Stimulated activated naive CD8-positive, alpha-beta T cell treated with anti-CD3 and anti-CD28 coated beads, Interleukin-15, Interleukin-2, amounts not matched to agents 100 ng/mL and 50 ng/mL, for 24 hours (primary cell): Measurements from ENCODE around the gene GBF1.
A peak's percentile ranks its signal among the peaks of the same experiment; 100 is the strongest.

Source experiments
- H3K27ac Mint-ChIP-seq: one replicate; pipeline ENCODE4 v1.8.0; 2021; ENCODE audit warnings: mild to moderate bottlenecking, mixed read lengths
- H3K27me3 Mint-ChIP-seq: one replicate; pipeline ENCODE4 v1.8.0; 2021; ENCODE audit warnings: mixed read lengths
- H3K36me3 Mint-ChIP-seq: one replicate; pipeline ENCODE4 v1.8.0; 2021; ENCODE audit warnings: low read depth, mixed read lengths
- H3K4me1 Mint-ChIP-seq: one replicate; pipeline ENCODE4 v1.8.0; 2021; ENCODE audit warnings: low read depth, mixed read lengths
- H3K4me3 Mint-ChIP-seq: one replicate; pipeline ENCODE4 v1.8.0; 2021; ENCODE audit warnings: mild to moderate bottlenecking, mixed read lengths
- H3K9me3 Mint-ChIP-seq: one replicate; pipeline ENCODE4 v1.8.0; 2021; ENCODE audit warnings: mixed read lengths

GBF1 gene

DNA sequence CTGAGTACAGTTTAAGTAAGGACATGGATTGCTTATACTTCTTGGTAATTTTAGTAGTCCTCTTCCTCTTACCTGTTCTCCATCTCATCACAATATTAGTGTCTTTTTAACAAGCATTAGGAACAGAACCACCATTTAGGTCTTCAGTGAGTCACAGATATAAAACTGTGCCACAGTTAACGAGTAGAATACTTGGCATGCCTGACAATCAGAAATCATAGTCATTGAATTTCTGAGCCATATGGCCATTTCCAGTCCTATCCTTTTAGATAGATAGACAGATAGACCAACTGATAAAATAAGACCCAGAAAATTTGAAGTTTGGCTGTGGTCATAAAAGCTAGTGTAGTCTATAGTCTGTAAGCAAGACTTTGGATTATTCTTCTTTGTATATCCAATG is 71.1 kb downstream of the GBF1 start:
- peaks cover 39% of the 10 kb centered on the region for H3K4me1 Mint-ChIP-seq
- H3K27me3 Mint-ChIP-seq = no peaks in the 10 kb centered on the region
- H3K36me3 Mint-ChIP-seq = peaks cover 16% of the 10 kb centered on the region
- H3K9me3 Mint-ChIP-seq = no peaks in the 10 kb centered on the region
- H3K4me3 Mint-ChIP-seq = no peak overlapping the region
- no peak overlapping the region for H3K27ac Mint-ChIP-seq

DNA sequence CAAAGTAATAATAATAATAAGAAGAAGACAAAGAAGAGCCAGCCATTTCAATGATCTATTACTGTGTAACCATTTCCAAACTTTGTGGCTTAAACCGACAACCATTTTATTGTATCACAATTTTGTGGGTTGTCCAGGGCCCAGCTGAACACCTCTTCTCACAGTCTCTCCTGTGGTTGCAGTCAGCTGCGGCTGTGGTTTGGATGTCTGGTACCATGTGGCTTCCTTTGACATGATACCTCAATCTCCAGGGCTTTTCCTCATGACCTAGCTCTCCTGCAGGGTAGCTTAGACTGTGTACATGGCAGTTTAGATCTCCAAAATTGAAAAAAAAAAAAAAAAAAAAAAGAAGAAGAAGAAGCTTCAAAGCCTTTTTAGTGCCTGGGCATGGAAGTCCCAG is 77.6 kb downstream of the GBF1 start:
- peaks cover 35% of the 10 kb centered on the region for H3K4me1 Mint-ChIP-seq
- no peak overlapping the region for H3K27ac Mint-ChIP-seq
- H3K27me3 Mint-ChIP-seq = no peaks in the 10 kb centered on the region
- no peak overlapping the region for H3K4me3 Mint-ChIP-seq
- H3K9me3 Mint-ChIP-seq = no peaks in the 10 kb centered on the region
- peaks cover 4% of the 10 kb centered on the region for H3K36me3 Mint-ChIP-seq

DNA sequence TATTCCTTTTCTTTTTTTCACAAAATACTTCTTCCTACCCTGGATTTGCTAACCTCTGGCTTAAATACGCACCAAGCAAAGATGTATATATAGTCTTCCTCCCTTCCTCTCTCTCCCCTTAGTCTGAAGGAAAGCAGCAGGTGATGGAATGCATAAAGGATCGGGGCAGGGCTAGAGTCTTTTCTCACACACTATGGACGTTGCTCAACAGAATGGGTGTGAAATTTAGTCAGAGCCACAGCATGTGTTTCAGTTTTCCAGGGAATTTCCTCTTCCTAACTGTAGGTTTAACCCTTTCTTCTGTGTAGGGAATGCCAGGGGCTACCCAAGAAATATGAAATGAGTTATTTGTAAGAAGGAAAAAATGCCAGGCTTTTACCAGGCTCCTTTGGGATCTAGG is 78.7 kb downstream of the GBF1 start:
- Mint-ChIP-seq H3K9me3 (no peaks in the 10 kb centered on the region), H3K27me3 (no peaks in the 10 kb centered on the region), H3K4me3 (no peak overlapping the region), H3K27ac (no peak overlapping the region), H3K36me3 (peaks cover 4% of the 10 kb centered on the region), H3K4me1 (peaks cover 35% of the 10 kb centered on the region)

GRCh38 chr10:102326031-102326430 is 80.7 kb downstream of the GBF1 start:
- peaks cover 8% of the 10 kb centered on the region for H3K36me3 Mint-ChIP-seq
- H3K9me3 Mint-ChIP-seq = no peaks in the 10 kb centered on the region
- H3K4me1 Mint-ChIP-seq = peaks cover 25% of the 10 kb centered on the region
- no peaks in the 10 kb centered on the region for H3K27me3 Mint-ChIP-seq
- H3K27ac Mint-ChIP-seq = no peak overlapping the region
- no peak overlapping the region for H3K4me3 Mint-ChIP-seq

GRCh38 chr10:102327002-102327401 is 81.7 kb downstream of the GBF1 start:
- H3K27ac Mint-ChIP-seq = no peak overlapping the region
- no peaks in the 10 kb centered on the region for H3K27me3 Mint-ChIP-seq
- H3K36me3 Mint-ChIP-seq = peaks cover 14% of the 10 kb centered on the region
- H3K9me3 Mint-ChIP-seq = no peaks in the 10 kb centered on the region
- H3K4me3 Mint-ChIP-seq = no peak overlapping the region
- peaks cover 25% of the 10 kb centered on the region for H3K4me1 Mint-ChIP-seq

DNA sequence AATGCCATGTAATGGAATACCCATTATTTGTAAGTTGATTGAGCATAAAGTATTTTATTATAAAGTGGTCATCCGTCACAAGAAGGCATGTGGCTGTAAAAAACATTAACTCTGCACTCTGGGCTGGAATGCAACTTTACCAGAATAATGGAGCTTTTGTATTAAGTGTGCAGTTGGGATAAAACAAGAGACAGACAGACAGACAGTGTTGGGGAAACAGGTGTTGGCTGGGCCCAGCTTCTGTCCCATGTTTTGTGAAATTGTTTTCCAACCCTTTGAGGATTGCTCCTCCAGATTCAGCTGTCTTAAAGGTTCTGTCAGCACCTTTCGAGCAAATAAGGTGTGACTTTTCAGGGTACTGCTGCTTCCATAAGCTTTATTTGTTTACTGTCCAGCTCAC is 82.3 kb downstream of the GBF1 start:
- Mint-ChIP-seq H3K27ac (no peak overlapping the region), H3K27me3 (no peaks in the 10 kb centered on the region), H3K4me3 (no peak overlapping the region), H3K36me3 (peaks cover 14% of the 10 kb centered on the region), H3K4me1 (peaks cover 18% of the 10 kb centered on the region), H3K9me3 (no peaks in the 10 kb centered on the region)

GRCh38 chr10:102332772-102333171 is 87.4 kb downstream of the GBF1 start:
- Mint-ChIP-seq H3K27ac (no peak overlapping the region), H3K4me3 (no peak overlapping the region), H3K4me1 (peaks cover 8% of the 10 kb centered on the region), H3K9me3 (no peaks in the 10 kb centered on the region), H3K36me3 (peaks cover 28% of the 10 kb centered on the region), H3K27me3 (no peaks in the 10 kb centered on the region)

DNA sequence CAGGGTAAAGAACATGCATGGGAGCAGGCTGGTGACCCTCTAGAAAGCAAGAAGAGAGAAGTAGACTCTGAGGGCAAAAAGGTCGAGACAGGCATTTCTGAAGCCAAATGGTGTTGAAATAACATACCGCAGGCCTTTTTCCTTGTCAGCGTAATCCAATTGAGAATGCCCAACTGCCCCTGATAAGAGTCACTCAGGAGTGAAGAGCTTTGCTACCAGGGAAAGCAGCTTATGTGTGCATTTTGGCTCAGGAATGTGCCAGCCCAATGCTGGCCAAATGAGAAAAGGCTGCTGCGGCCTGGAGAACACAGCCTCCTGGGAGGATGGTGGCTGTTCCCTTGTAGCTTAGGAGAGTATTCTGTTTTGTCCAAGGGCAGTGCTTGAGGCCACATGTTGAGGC is 88.8 kb downstream of the GBF1 start:
- no peaks in the 10 kb centered on the region for H3K27me3 Mint-ChIP-seq
- peaks cover 19% of the 10 kb centered on the region for H3K4me1 Mint-ChIP-seq
- no peak overlapping the region for H3K4me3 Mint-ChIP-seq
- no peak overlapping the region for H3K27ac Mint-ChIP-seq
- peaks cover 33% of the 10 kb centered on the region for H3K36me3 Mint-ChIP-seq
- H3K9me3 Mint-ChIP-seq = no peaks in the 10 kb centered on the region

DNA sequence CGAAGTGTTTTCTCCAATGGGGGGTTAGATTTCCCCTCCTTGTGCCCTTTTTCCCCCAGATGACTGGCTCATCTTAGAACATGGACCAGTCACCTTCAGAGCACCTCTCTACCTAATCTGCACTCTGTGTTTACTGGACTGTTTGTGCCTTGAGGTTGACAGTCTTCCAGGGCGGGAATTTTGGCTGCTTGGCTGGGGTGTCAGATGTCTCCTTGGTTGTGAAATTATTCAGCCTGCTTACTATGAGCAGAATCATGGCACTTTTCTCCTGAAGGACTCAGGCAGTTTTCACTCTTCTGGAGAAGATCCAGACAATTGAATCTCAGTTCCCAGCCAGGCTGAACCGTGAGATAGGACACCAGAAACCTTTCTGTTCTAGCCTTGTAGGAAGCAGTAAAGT is 89.9 kb downstream of the GBF1 start:
- Mint-ChIP-seq H3K27ac (no peak overlapping the region), H3K9me3 (no peaks in the 10 kb centered on the region), H3K36me3 (peaks cover 33% of the 10 kb centered on the region), H3K4me1 (peaks cover 19% of the 10 kb centered on the region), H3K27me3 (no peaks in the 10 kb centered on the region), H3K4me3 (no peak overlapping the region)

DNA sequence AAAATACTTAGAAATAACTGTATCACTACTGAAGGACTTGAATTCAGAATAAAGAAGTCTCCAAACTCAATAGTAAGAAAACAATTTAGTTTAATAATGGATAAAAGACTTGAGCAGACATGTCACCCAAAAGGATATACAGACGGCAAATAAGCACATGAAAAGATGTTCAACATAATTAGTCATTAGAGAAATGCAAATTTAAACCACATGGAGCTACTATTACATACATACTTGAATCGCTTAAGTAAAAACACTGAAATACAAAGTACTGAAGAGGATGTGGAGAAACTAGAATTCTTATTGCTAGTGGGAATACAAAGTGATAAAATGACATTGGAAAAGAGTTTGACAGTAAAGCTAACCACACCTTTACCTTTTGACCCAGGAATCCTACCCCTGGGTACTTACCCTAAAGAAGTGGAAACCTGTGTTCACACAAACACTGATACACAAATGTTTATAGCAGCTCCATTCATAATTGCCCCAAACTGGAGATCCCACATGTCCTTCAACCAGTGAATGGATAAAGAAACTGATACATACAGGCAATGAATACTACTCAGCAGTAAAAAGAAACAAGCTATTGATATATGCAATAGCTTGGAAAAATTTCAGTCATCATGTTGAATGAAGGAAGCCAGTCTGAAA is 95.8 kb downstream of the GBF1 start:
- Mint-ChIP-seq H3K36me3 (peaks cover 18% of the 10 kb centered on the region), H3K4me1 (peaks cover 44% of the 10 kb centered on the region), H3K27me3 (no peaks in the 10 kb centered on the region), H3K27ac (peak overlapping the region; percentile 40), H3K9me3 (no peaks in the 10 kb centered on the region), H3K4me3 (no peak overlapping the region)

- Mint-ChIP-seq H3K27me3 (no peaks in the 10 kb centered on the region), H3K36me3 (peaks cover 24% of the 10 kb centered on the region), H3K4me3 (no peak overlapping the region), H3K27ac (no peak overlapping the region), H3K9me3 (no peaks in the 10 kb centered on the region), H3K4me1 (peaks cover 39% of the 10 kb centered on the region)
These were observed 97.1 kb downstream of the GBF1 start for GRCh38 chr10:102342458-102342857.

GRCh38 chr10:102342958-102343357 is 97.6 kb downstream of the GBF1 start:
- H3K36me3 Mint-ChIP-seq = peaks cover 24% of the 10 kb centered on the region
- no peak overlapping the region for H3K4me3 Mint-ChIP-seq
- H3K9me3 Mint-ChIP-seq = no peaks in the 10 kb centered on the region
- peaks cover 34% of the 10 kb centered on the region for H3K4me1 Mint-ChIP-seq
- no peaks in the 10 kb centered on the region for H3K27me3 Mint-ChIP-seq
- no peak overlapping the region for H3K27ac Mint-ChIP-seq

GRCh38 chr10:102344067-102344466 is 98.7 kb downstream of the GBF1 start:
- Mint-ChIP-seq H3K4me3 (no peak overlapping the region), H3K9me3 (no peaks in the 10 kb centered on the region), H3K27ac (peak overlapping the region; percentile 41), H3K27me3 (no peaks in the 10 kb centered on the region), H3K36me3 (peaks cover 19% of the 10 kb centered on the region), H3K4me1 (peaks cover 25% of the 10 kb centered on the region)

GRCh38 chr10:102347236-102347828 is 102.0 kb downstream of the GBF1 start:
- no peak overlapping the region for H3K27ac Mint-ChIP-seq
- peaks cover 8% of the 10 kb centered on the region for H3K4me1 Mint-ChIP-seq
- H3K4me3 Mint-ChIP-seq = no peak overlapping the region
- H3K27me3 Mint-ChIP-seq = no peaks in the 10 kb centered on the region
- peaks cover 26% of the 10 kb centered on the region for H3K36me3 Mint-ChIP-seq
- no peaks in the 10 kb centered on the region for H3K9me3 Mint-ChIP-seq

- Mint-ChIP-seq H3K4me3 (no peak overlapping the region), H3K27me3 (no peaks in the 10 kb centered on the region), H3K4me1 (no peaks in the 10 kb centered on the region), H3K27ac (no peak overlapping the region), H3K9me3 (no peaks in the 10 kb centered on the region), H3K36me3 (peaks cover 27% of the 10 kb centered on the region)
These were observed 106.9 kb downstream of the GBF1 start for GRCh38 chr10:102352066-102352715.
